Neuronal stem cell (in vitro differentiated cells): ENCODE measurements around the gene EDAR.

Experiments used
- DNase-seq: peaks from one replicate; pipeline ENCODE4 v3.0.0-alpha.2; 2013; ENCODE audit warnings: low spot score
- H2AFZ ChIP-seq: one replicate; pipeline ENCODE4 v1.6.1; 2013; ENCODE audit warnings: mild to moderate bottlenecking, low read length, inconsistent platforms
- H2AK5ac ChIP-seq: 2 replicates; pipeline ENCODE4 v1.6.1; 2013; ENCODE audit warnings: low read depth, mild to moderate bottlenecking, inconsistent platforms, low read length, moderate library complexity, mixed read lengths
- H2BK120ac ChIP-seq: 2 replicates; pipeline ENCODE4 v1.6.1; 2013; ENCODE audit warnings: low read depth, mild to moderate bottlenecking, inconsistent platforms, low read length, moderate library complexity, mixed read lengths
- H2BK12ac ChIP-seq: one replicate; pipeline ENCODE4 v1.6.1; 2013; ENCODE audit warnings: low read length, inconsistent platforms
- H2BK15ac ChIP-seq: 2 replicates; pipeline ENCODE4 v1.6.1; 2013; ENCODE audit warnings: mild to moderate bottlenecking, low read length, inconsistent platforms, mixed read lengths
- H2BK5ac ChIP-seq: one replicate; pipeline ENCODE4 v1.6.1; 2013; ENCODE audit warnings: inconsistent platforms, mild to moderate bottlenecking, low read length, moderate library complexity
- H3K14ac ChIP-seq: one replicate; pipeline ENCODE4 v1.6.1; 2013; ENCODE audit warnings: low read length, inconsistent platforms
- H3K18ac ChIP-seq: 2 replicates; pipeline ENCODE4 v1.6.1; 2013; ENCODE audit warnings: low read length, inconsistent platforms
- H3K23ac ChIP-seq: 2 replicates; pipeline ENCODE4 v1.6.1; 2013; ENCODE audit warnings: low read depth, mild to moderate bottlenecking, mixed read lengths, low read length, inconsistent platforms; ENCODE audit not compliant: poor library complexity
- H3K27ac ChIP-seq: replicated peaks from 3 replicates; pipeline ENCODE4 v1.5.1; 2013; ENCODE audit warnings: low read length, inconsistent platforms
- H3K27me3 ChIP-seq, 3 experiments: 2 replicates each; pipeline ENCODE4 v1.6.1; 2013; ENCODE audit warnings: low read length in 3 of 3, mild to moderate bottlenecking in 2 of 3, inconsistent platforms in 1 of 3, low read depth in 1 of 3, mixed read lengths in 1 of 3, moderate library complexity in 1 of 3; ENCODE audit not compliant: control insufficient read depth in 3 of 3, insufficient read depth in 3 of 3
- H3K36me3 ChIP-seq, 2 donors: replicated peaks in 1 of 2; 2 replicates each; pipeline ENCODE4 v1.6.1; 2013; ENCODE audit warnings: low read length in 2 of 2; ENCODE audit not compliant: control insufficient read depth in 2 of 2, insufficient read depth in 2 of 2
- H3K4ac ChIP-seq: 2 replicates; pipeline ENCODE4 v1.6.1; 2013; ENCODE audit warnings: inconsistent platforms, mild to moderate bottlenecking, low read length, moderate library complexity
- H3K4me1 ChIP-seq, 2 donors: 1 replicate in 1 of 2; 2 replicates in 1 of 2; pipeline ENCODE4 v1.6.1; 2013; ENCODE audit warnings: low read length in 2 of 2, low read depth in 1 of 2; ENCODE audit not compliant: control insufficient read depth in 2 of 2, insufficient read depth in 1 of 2
- H3K4me2 ChIP-seq: one replicate; pipeline ENCODE4 v1.6.1; 2013; ENCODE audit warnings: mild to moderate bottlenecking, low read length, inconsistent platforms; ENCODE audit not compliant: insufficient read depth, poor library complexity, severe bottlenecking
- H3K4me3 ChIP-seq, 2 donors: 2 replicates each; pipeline ENCODE4 v1.5.1; 2013; ENCODE audit warnings: low read length in 2 of 2, mild to moderate bottlenecking in 2 of 2, inconsistent platforms in 1 of 2, moderate library complexity in 1 of 2
- H3K79me1 ChIP-seq: one replicate; pipeline ENCODE4 v1.6.1; 2013; ENCODE audit warnings: low read depth, mild to moderate bottlenecking, inconsistent platforms, low read length, moderate library complexity
- H3K9ac ChIP-seq: one replicate; pipeline ENCODE4 v1.6.1; 2013; ENCODE audit warnings: mild to moderate bottlenecking, low read depth, low read length, inconsistent platforms; ENCODE audit not compliant: poor library complexity
- H3K9me3 ChIP-seq, 2 donors: replicated peaks in 1 of 2; 2 replicates each; pipeline versions ENCODE3 to v1.6.1; 2013; ENCODE audit warnings: low read length in 2 of 2, mild to moderate bottlenecking in 2 of 2, inconsistent platforms in 1 of 2, low read depth in 1 of 2, mixed read lengths in 1 of 2, moderate library complexity in 1 of 2; ENCODE audit not compliant: control insufficient read depth in 2 of 2, insufficient read depth in 1 of 2
- H4K8ac ChIP-seq: one replicate; pipeline ENCODE4 v1.6.1; 2013; ENCODE audit warnings: low read depth, mild to moderate bottlenecking, inconsistent platforms, low read length, moderate library complexity
- H4K91ac ChIP-seq: one replicate; pipeline ENCODE4 v1.6.1; 2013; ENCODE audit warnings: low read length, low read depth, mild to moderate bottlenecking, inconsistent platforms; ENCODE audit not compliant: poor library complexity
- WGBS, 2 donors: extraction: QIAGEN DNeasy Blood & Tissue Kit; methylation state at CpG; one replicate each; pipeline ENCODE4 v1.1.7; 2013; ENCODE audit warnings: missing lambda C conversion rate in 2 of 2, mixed read lengths in 1 of 2; ENCODE audit not compliant: insufficient read length in 2 of 2, insufficient replicate concordance in 1 of 2; ENCODE audit errors: extremely low coverage in 2 of 2; 5-methylcytosine and 5-hydroxymethylcytosine counted together

EDAR gene

DNA sequence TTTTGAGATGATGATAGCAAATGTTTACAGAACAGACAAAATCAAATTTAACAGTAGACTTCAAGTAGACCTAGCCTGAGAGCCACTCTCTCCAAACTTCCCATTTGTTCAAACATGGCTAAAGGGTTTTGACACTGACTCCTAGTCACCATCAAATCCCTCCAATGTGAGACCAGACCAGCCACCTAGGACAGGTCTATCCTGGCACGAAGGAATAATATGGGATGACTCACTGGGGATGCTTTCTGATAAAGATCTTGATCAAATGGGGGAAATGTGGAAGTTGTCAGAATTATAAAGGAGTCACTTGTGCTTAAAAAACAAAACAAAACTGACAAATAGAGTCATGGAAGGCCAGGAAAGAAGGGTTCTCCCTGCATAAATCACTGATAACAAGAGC, 95.7 kb downstream of the EDAR start:
- no peak overlapping the region for H4K91ac ChIP-seq
- no CpG with 5 or more reads among the region's 1 CpG for WGBS, 2 donors
- H3K79me1 ChIP-seq, result no peaks in the 10 kb centered on the region

DNA sequence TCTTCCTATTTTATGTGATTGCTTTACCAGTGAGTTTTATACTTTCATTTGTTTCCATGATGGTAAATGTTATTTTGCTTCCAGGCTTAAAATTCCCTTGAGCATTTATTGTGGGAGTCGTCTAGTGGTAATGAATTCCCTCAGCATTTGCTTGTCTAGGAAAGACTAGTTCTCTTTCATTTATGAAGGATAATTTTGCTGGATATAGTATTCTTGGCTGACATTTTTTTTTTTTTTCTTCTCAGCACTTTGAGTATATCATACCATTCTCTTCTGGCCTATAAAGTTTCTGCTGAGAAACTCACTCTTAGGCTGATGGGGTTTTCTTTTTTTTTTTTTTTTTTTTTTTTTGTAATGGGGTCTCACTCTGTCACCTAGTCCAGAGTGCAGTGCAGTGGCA, 99.1 kb downstream of the EDAR start:
- no peak overlapping the region for H3K14ac ChIP-seq
- H4K8ac ChIP-seq, result no peak overlapping the region
- no CpG with 5 or more reads among the region's 1 CpG for WGBS, 2 donors
- no peak overlapping the region for H2BK12ac ChIP-seq
- H3K36me3 ChIP-seq, result no peaks in the 10 kb centered on the region
- H3K4me3 ChIP-seq, result no peak overlapping the region
- H3K18ac ChIP-seq, result no peak overlapping the region
- no peak overlapping the region for H3K4me2 ChIP-seq
- no peak overlapping the region for H3K27ac ChIP-seq
- H2BK5ac ChIP-seq, result no peak overlapping the region
- no peaks in the 10 kb centered on the region for H3K27me3 ChIP-seq
- H3K23ac ChIP-seq, result no peak overlapping the region
- no peak overlapping the region for H2BK15ac ChIP-seq
- H3K9me3 ChIP-seq, result peaks cover 4 to 13% of the 10 kb centered on the region in 2 donors
- no peaks in the 10 kb centered on the region for H3K79me1 ChIP-seq
- no peak overlapping the region for H2AK5ac ChIP-seq
- H3K4me1 ChIP-seq, result no peaks in the 10 kb centered on the region
- no peak overlapping the region for H4K91ac ChIP-seq
- no peak for DNase-seq
- H2BK120ac ChIP-seq, result no peak overlapping the region
- H2AFZ ChIP-seq, result no peak overlapping the region
- no peak overlapping the region for H3K4ac ChIP-seq
- no peak overlapping the region for H3K9ac ChIP-seq

More for the DNA sequence above, 95.7 kb downstream of the EDAR start:
- peaks cover 0 to 2% of the 10 kb centered on the region in 2 donors for H3K36me3 ChIP-seq
- no peak overlapping the region for H2BK15ac ChIP-seq
- no peak overlapping the region for H2BK12ac ChIP-seq
- H3K4me2 ChIP-seq, result no peak overlapping the region
- H3K23ac ChIP-seq, result no peak overlapping the region
- no peak overlapping the region for H2AFZ ChIP-seq
- peaks cover 4 to 13% of the 10 kb centered on the region in 2 donors for H3K9me3 ChIP-seq
- H3K27ac ChIP-seq, result no peak overlapping the region
- no peak overlapping the region for H3K18ac ChIP-seq
- H2BK120ac ChIP-seq, result no peak overlapping the region
- DNase-seq, result no peak
- no peak overlapping the region for H2AK5ac ChIP-seq
- H3K9ac ChIP-seq, result no peak overlapping the region
- H3K4me1 ChIP-seq, result no peaks in the 10 kb centered on the region
- H2BK5ac ChIP-seq, result no peak overlapping the region
- H3K14ac ChIP-seq, result no peak overlapping the region
- no peak overlapping the region for H3K4ac ChIP-seq
- H3K4me3 ChIP-seq, result no peak overlapping the region
- no peaks in the 10 kb centered on the region for H3K27me3 ChIP-seq
- H4K8ac ChIP-seq, result no peak overlapping the region

DNA sequence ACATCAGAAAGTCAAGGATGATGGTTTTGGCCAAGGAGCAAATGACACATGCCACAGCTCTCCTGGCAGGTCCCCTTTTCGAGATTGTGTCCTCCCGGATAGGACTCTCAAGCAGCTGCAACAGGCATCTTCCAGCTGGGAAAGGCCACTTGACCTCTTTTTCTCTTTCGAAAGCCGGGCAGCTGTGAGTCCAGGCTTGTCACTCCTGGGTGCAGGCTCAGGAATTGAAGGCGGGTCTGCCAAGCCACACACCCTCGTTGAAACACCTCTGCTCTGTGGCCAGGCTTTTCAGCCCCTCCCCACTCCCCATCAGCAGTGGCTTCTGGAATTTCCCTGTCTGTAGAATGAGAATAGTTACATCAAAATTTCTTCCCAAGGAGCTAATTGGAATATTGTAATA, 104.4 kb downstream of the EDAR start:
- peaks cover 0 to 3% of the 10 kb centered on the region in 2 donors for H3K36me3 ChIP-seq
- H4K8ac ChIP-seq, result no peak overlapping the region
- no peak overlapping the region for H2AK5ac ChIP-seq
- no peak overlapping the region for H2AFZ ChIP-seq
- H3K4me1 ChIP-seq, result no peaks in the 10 kb centered on the region
- no peak overlapping the region for H3K9ac ChIP-seq
- H2BK12ac ChIP-seq, result no peak overlapping the region
- no peak overlapping the region for H3K4me2 ChIP-seq
- no peak overlapping the region for H3K18ac ChIP-seq
- no peak overlapping the region for H3K27ac ChIP-seq
- no peak overlapping the region for H2BK5ac ChIP-seq
- no peak overlapping the region for H3K4ac ChIP-seq
- no peak overlapping the region for H2BK15ac ChIP-seq
- H2BK120ac ChIP-seq, result no peak overlapping the region
- no peak for DNase-seq
- WGBS, 2 donors, result no CpG with 5 or more reads among the region's 6 CpGs
- no peaks in the 10 kb centered on the region for H3K27me3 ChIP-seq
- H3K14ac ChIP-seq, result no peak overlapping the region
- H3K9me3 ChIP-seq, result peaks cover 12 to 31% of the 10 kb centered on the region in 2 donors
- no peak overlapping the region for H3K4me3 ChIP-seq
- H3K79me1 ChIP-seq, result no peaks in the 10 kb centered on the region
- H3K23ac ChIP-seq, result no peak overlapping the region
- H4K91ac ChIP-seq, result no peak overlapping the region

DNA sequence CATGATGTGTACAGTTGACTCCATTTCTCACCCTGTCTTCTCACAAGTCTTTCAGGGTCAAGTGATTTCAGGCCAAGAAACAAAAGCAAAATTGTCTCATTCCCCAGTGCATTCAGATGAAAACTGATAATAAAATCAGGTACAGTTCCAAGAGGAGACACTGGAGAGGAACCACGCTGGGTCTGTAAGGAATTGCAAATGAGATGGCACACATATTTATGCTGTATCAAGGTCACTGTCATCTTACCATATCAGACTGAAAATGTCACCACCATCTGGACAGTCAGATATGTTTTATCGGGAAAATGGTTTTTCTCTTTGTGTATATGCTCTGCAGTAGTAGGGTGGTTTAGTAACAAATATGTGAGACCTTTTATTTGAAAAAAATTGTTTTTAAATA, 110.7 kb downstream of the EDAR start:
- Histone ChIP-seq H2AFZ (no peak overlapping the region), H3K79me1 (no peaks in the 10 kb centered on the region), H3K4me1 (no peaks in the 10 kb centered on the region), H3K4ac (no peak overlapping the region), H3K36me3 (peaks cover 2 to 56% of the 10 kb centered on the region in 2 donors), H4K91ac (no peak overlapping the region), H4K8ac (no peak overlapping the region), H3K27me3 (no peaks in the 10 kb centered on the region), H2AK5ac (no peak overlapping the region), H2BK120ac (no peak overlapping the region), H2BK12ac (no peak overlapping the region), H3K14ac (no peak overlapping the region), H3K18ac (no peak overlapping the region), H3K4me3 (no peak overlapping the region), H3K9ac (no peak overlapping the region), H3K27ac (no peak overlapping the region), H3K4me2 (no peak overlapping the region), H2BK5ac (no peak overlapping the region), H3K9me3 (peaks cover 12 to 42% of the 10 kb centered on the region in 2 donors), H3K23ac (no peak overlapping the region), H2BK15ac (no peak overlapping the region)
- no peak for DNase-seq
- no CpG with 5 or more reads among the region's 2 CpGs for WGBS, 2 donors
